HT1080 (cell line): Measurements from ENCODE around the gene AQP1. TPM values are rescaled to one million over a fixed set of nuclear protein-coding genes. Genes with fewer than 3 reads are reported as not detected.

Experiments used
- DNase-seq: peaks from one replicate; pipeline ENCODE4 v3.0.0-alpha.2; 2015; ENCODE audit warnings: low read depth
- polyA plus RNA-seq, 2 experiments: library from polyadenylated mRNA; depleted of rRNA; stranded (reverse); fragments of >200 nt; gene quantifications; 2 replicates each; pipeline ENCODE4 v1.2.3, GENCODE V29; 2015
- total RNA-seq: library from RNA; depleted of rRNA; stranded (reverse); fragments of >200 nt; shearing (Covaris generic); gene quantifications from 2 replicates; pipeline ENCODE4 v1.2.3, GENCODE V29; 2014; rRNA removed

Gene AQP1
- 0.10 TPM in 1 of 2 replicates, not detected in the other for total RNA-seq
- polyA plus RNA-seq (2015; cell fraction: cytosol; rRNA removed): 0.12 TPM in 2 replicates
- polyA plus RNA-seq (2015; cell fraction: nucleus; rRNA removed): 0.07 and 0.40 TPM in 2 replicates

GRCh38 chr7:30911561-30911969, at the start of gene AQP1:
Gene AQP1, plus strand, starts transcription at chr7:30911853. Its CDS starts 57 bp downstream, at chr7:30911910.
- DNase-seq: no peak

GRCh38 chr7:30862995-30863705, 48.5 kb upstream of the AQP1 start:
- no peak for DNase-seq

- no peak for DNase-seq
These were observed 48.0 kb upstream of the AQP1 start for GRCh38 chr7:30863706-30864035.

- no peak for DNase-seq
These were observed 47.6 kb upstream of the AQP1 start for GRCh38 chr7:30864101-30864500.

GRCh38 chr7:30865076-30865475, 46.6 kb upstream of the AQP1 start:
- no peak for DNase-seq

- no peak for DNase-seq
These were observed 45.8 kb upstream of the AQP1 start for GRCh38 chr7:30865821-30866220.

- peak; percentile 2 for DNase-seq
These were observed 44.7 kb upstream of the AQP1 start for GRCh38 chr7:30866939-30867338.

- DNase-seq: no peak
These were observed 44.2 kb upstream of the AQP1 start for GRCh38 chr7:30867483-30867882.

- DNase-seq: no peak
These were observed 41.6 kb upstream of the AQP1 start for GRCh38 chr7:30869794-30870611.

GRCh38 chr7:30870821-30871518, 40.7 kb upstream of the AQP1 start:
- no peak for DNase-seq

- no peak for DNase-seq
These were observed 40.0 kb upstream of the AQP1 start for GRCh38 chr7:30871655-30872054.

- DNase-seq: no peak
These were observed 38.4 kb upstream of the AQP1 start for GRCh38 chr7:30873207-30873606.

- DNase-seq: no peak
These were observed 38.0 kb upstream of the AQP1 start for GRCh38 chr7:30873656-30874055.

GRCh38 chr7:30874656-30875302, 36.9 kb upstream of the AQP1 start:
- peak; percentile 44 for DNase-seq

- no peak for DNase-seq
These were observed 34.5 kb upstream of the AQP1 start for GRCh38 chr7:30877015-30877769.

- no peak for DNase-seq
These were observed 33.7 kb upstream of the AQP1 start for GRCh38 chr7:30877993-30878392.

- no peak for DNase-seq
These were observed 32.2 kb upstream of the AQP1 start for GRCh38 chr7:30879139-30880124.

GRCh38 chr7:30880125-30880720, 31.4 kb upstream of the AQP1 start:
- DNase-seq: no peak

- no peak for DNase-seq
These were observed 30.7 kb upstream of the AQP1 start for GRCh38 chr7:30880941-30881340.
